HL-60 (cell line): ENCODE data around the gene CHST13.
"Not testable (repeated sequence)": the region's sequence is repeated elsewhere in the genome, so short reads cannot be mapped to it uniquely, and the experiment has no call there.

ENCODE experiments used
- DNase-seq, 2 experiments: peaks; one replicate each; pipeline ENCODE4 v3.0.0-alpha.2; 2010 to 2020; ENCODE audit warnings: low read depth in 1 of 2, low spot score in 1 of 2
- H3K27ac ChIP-seq: fragments of 250-450 bp; sonication (Bioruptor Pico); replicated peaks from 2 replicates; pipeline ENCODE4 v1.5.1; 2020; ENCODE audit warnings: mild to moderate bottlenecking, moderate library complexity
- H3K27me3 ChIP-seq: fragments of 250-450 bp; sonication (Bioruptor Pico); 2 replicates; pipeline ENCODE4 v1.5.1; 2021; ENCODE audit warnings: mild to moderate bottlenecking, moderate library complexity; ENCODE audit not compliant: insufficient read depth, poor library complexity, severe bottlenecking
- H3K4me3 ChIP-seq: replicated peaks from 2 replicates; pipeline ENCODE4 v1.5.1; 2011; ENCODE audit warnings: mild to moderate bottlenecking, control low read depth, low read length; ENCODE audit not compliant: insufficient read depth
- CTCF ChIP-seq: IDR thresholded peaks from one replicate; pipeline ENCODE4 v1.5.1; 2011; ENCODE audit warnings: low read length, control low read depth, inconsistent platforms; ENCODE audit not compliant: insufficient read depth
- GABPA ChIP-seq: IDR thresholded peaks from 2 replicates; pipeline ENCODE4 v1.6.1; 2012; ENCODE audit warnings: low read depth
- POLR2AphosphoS5 ChIP-seq: IDR thresholded peaks from 2 replicates; pipeline ENCODE4 v1.6.1; 2012; ENCODE audit warnings: low read depth
- SPI1 ChIP-seq: IDR thresholded peaks from 2 replicates; pipeline ENCODE4 v1.6.1; 2012; ENCODE audit warnings: low read depth, mild to moderate bottlenecking, borderline replicate concordance
- TF ChIP-seq, protein P1 (sequence below): IDR thresholded peaks from 2 replicates; pipeline ENCODE4 v1.6.1; 2012; ENCODE audit warnings: low read depth; ENCODE audit not compliant: insufficient replicate concordance

CHST13 gene

DNA sequence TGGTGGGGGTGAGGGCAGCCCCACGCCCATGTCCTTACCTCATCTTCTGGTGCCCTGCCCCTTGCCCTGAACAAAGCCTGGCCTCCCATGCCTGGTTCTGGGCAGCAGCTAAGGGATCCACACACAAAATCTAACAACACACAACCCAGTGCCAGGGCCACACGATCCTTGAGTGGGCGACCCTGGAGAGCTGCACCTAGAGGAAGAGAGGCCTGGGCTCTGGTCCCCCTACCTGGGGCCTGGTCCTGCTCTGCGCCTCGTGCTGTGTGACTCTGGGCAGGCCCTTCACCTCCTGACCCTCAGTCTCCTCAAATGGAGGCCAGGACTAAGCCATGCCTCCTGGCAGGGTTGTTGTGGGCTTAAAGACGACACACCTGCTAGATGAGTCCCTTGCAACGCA lies 54.7 kb downstream of the CHST13 start:
- no peaks in the 10 kb centered on the region for H3K27me3 ChIP-seq
- DNase-seq, result no peak
- H3K27ac ChIP-seq, result no peak overlapping the region
- no peak overlapping the region for H3K4me3 ChIP-seq
- TF ChIP-seq CTCF (no peak), SPI1 (no peak), GABPA (no peak), POLR2AphosphoS5 (no peak)
- TF ChIP-seq, protein P1, sequence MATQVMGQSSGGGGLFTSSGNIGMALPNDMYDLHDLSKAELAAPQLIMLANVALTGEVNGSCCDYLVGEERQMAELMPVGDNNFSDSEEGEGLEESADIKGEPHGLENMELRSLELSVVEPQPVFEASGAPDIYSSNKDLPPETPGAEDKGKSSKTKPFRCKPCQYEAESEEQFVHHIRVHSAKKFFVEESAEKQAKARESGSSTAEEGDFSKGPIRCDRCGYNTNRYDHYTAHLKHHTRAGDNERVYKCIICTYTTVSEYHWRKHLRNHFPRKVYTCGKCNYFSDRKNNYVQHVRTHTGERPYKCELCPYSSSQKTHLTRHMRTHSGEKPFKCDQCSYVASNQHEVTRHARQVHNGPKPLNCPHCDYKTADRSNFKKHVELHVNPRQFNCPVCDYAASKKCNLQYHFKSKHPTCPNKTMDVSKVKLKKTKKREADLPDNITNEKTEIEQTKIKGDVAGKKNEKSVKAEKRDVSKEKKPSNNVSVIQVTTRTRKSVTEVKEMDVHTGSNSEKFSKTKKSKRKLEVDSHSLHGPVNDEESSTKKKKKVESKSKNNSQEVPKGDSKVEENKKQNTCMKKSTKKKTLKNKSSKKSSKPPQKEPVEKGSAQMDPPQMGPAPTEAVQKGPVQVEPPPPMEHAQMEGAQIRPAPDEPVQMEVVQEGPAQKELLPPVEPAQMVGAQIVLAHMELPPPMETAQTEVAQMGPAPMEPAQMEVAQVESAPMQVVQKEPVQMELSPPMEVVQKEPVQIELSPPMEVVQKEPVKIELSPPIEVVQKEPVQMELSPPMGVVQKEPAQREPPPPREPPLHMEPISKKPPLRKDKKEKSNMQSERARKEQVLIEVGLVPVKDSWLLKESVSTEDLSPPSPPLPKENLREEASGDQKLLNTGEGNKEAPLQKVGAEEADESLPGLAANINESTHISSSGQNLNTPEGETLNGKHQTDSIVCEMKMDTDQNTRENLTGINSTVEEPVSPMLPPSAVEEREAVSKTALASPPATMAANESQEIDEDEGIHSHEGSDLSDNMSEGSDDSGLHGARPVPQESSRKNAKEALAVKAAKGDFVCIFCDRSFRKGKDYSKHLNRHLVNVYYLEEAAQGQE, result no peak

DNA sequence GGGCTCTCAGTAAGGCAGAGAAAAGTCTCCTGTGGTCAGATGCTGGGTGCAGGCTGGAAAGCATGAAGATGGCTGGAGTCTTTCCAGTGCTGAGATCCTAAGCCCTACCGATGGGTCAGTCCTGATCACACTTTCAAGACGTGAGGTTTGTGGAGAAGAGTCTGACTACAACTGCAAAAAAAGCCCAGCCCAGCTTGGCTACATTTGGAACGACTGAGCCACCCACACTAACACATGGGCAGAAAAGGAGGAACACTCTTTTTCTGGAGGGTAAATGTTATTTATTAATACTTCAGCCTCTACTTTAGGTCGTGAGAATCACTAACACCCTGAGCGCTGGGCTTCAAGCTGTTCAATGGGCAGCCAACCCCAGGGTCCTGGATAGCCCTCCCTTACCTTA lies 56.8 kb downstream of the CHST13 start:
- no peaks in the 10 kb centered on the region for H3K27me3 ChIP-seq
- no peak overlapping the region for H3K4me3 ChIP-seq
- H3K27ac ChIP-seq, result no peak overlapping the region
- TF ChIP-seq POLR2AphosphoS5 (no peak), GABPA (no peak)
- TF ChIP-seq, protein P1, result no peak
- no peak for DNase-seq

DNA sequence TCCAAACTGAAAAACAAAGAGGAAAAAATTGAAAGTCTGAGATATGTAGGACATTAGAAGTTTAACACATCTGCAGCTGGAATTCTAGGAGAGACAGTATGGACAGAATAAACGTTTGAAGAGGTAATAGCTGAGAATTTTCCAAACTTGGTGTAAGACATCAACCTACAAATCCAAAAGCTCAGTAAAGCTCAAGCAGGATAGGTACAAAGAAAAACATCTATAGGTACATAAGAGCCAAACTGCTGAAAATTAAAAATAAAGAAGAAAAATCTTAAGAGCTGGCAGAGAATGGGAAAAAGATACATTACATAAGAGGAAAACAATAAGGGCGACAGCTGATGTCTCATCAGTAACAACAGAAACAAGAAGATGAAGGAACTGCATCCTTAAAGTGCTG lies 57.6 kb downstream of the CHST13 start:
- H3K27ac ChIP-seq, result no peak overlapping the region
- H3K4me3 ChIP-seq, result no peak overlapping the region
- no peak for TF ChIP-seq CTCF
- TF ChIP-seq SPI1, result no peak
- no peak for TF ChIP-seq POLR2AphosphoS5
- TF ChIP-seq, protein P1, result no peak
- TF ChIP-seq GABPA, result no peak
- no peaks in the 10 kb centered on the region for H3K27me3 ChIP-seq
- DNase-seq, result no peak

DNA sequence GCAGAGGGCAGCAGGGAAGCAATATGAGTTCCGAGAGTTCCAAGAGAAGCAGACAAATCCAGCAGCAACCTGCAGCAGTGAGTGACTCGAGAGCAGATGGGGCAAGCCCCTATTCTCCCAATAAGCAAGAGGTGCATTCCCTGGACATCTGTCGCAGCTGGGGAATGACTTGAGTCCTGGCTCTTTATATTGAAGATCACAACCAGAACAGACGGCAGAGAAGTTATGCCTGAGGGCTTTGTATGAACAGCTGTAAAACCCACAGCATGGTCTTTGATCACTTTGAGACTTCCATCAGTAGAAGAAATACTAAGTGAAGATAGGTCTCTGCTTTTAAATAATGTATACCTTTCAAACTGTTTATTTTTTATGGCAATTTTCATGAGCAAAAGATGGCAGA lies 58.4 kb downstream of the CHST13 start:
- Histone ChIP-seq H3K4me3 (no peak overlapping the region), H3K27me3 (no peaks in the 10 kb centered on the region), H3K27ac (no peak overlapping the region)
- TF ChIP-seq, protein P1, result no peak
- TF ChIP-seq SPI1 (no peak), GABPA (no peak), CTCF (no peak), POLR2AphosphoS5 (no peak)
- DNase-seq, result no peak

DNA sequence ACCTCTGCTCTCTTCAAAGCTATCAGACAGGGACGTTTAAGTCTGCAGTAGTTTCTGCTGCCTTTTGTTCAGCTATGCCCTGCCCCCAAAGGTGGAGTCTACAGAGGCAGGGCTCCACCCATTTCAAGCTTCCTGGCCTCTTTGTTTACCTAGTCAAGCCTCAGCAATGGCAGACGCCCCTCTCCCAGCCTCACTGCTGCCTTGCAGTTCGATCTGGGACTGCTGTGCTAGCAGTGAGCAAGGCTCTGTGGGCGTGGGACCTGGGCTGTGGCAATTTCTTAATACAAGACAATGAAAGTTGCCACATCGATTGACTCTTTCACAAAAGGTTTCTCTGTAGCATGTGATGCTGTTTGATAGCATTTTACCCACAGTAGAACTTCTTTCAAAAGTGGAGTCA lies 67.6 kb downstream of the CHST13 start:
- DNase-seq, H3K4me3 ChIP-seq, H3K27me3 ChIP-seq, H3K27ac ChIP-seq: not testable (repeated sequence)
